HepG2 (cell line): ENCODE measurements around the gene FAM174C. TPM values are rescaled to one million over a fixed set of nuclear protein-coding genes. Genes with fewer than 3 reads are reported as not detected.
A peak's percentile ranks its signal among the peaks of the same experiment; 100 is the strongest.

Experiments used
- ARHGAP35 ChIP-seq: sonication (generic); formaldehyde crosslinking; IDR thresholded peaks from 2 replicates; pipeline ENCODE4 v1.9.0; 2022; ENCODE audit warnings: mild to moderate bottlenecking, inconsistent platforms, moderate library complexity, missing genetic modification reagents, borderline replicate concordance
- BCL3 ChIP-seq: sonication (generic); formaldehyde crosslinking; IDR thresholded peaks from 2 replicates; pipeline ENCODE4 v1.5.1; 2020; ENCODE audit warnings: mild to moderate bottlenecking, missing genetic modification reagents, moderate library complexity
- EEA1 ChIP-seq: sonication (generic); formaldehyde crosslinking; IDR thresholded peaks from 2 replicates; pipeline ENCODE4 v1.5.1; 2020; ENCODE audit warnings: mild to moderate bottlenecking, missing genetic modification reagents, borderline replicate concordance
- GMEB1 ChIP-seq: sonication (generic); formaldehyde crosslinking; IDR thresholded peaks from 2 replicates; pipeline ENCODE4 v1.5.1; 2020; ENCODE audit warnings: missing genetic modification reagents, mild to moderate bottlenecking, borderline replicate concordance
- IRF9 ChIP-seq: sonication (generic); formaldehyde crosslinking; IDR thresholded peaks from 2 replicates; pipeline ENCODE4 v1.8.0; 2022; ENCODE audit warnings: missing genetic modification reagents, mild to moderate bottlenecking, borderline replicate concordance
- MLX ChIP-seq: IDR thresholded peaks from 2 replicates; pipeline ENCODE4 v1.6.1; 2016
- MTA1 ChIP-seq: sonication (generic); formaldehyde crosslinking; IDR thresholded peaks from 2 replicates; pipeline ENCODE4 v1.4.0; 2020; ENCODE audit warnings: missing genetic modification reagents, mild to moderate bottlenecking, borderline replicate concordance
- NFE2L1 ChIP-seq: sonication (generic); formaldehyde crosslinking; IDR thresholded peaks from 2 replicates; pipeline ENCODE4 v1.4.0; 2020; ENCODE audit warnings: missing genetic modification reagents, mild to moderate bottlenecking, borderline replicate concordance
- RXRB ChIP-seq: IDR thresholded peaks from 2 replicates; pipeline ENCODE4 v1.6.1; 2016; ENCODE audit warnings: borderline replicate concordance, missing genetic modification reagents, missing compliant biosample characterization
- SALL1 ChIP-seq: sonication (generic); formaldehyde crosslinking; IDR thresholded peaks from 2 replicates; pipeline ENCODE4 v1.8.0; 2022; ENCODE audit warnings: mild to moderate bottlenecking, missing genetic modification reagents
- SP1 ChIP-seq, 2 experiments: fragments of 450-650 bp in 1 of 2; sonication (generic) in 1 of 2; formaldehyde crosslinking in 1 of 2; IDR thresholded peaks; 2 replicates each; pipeline versions ENCODE4 v1.4.0 to v1.6.1; 2016 to 2020; ENCODE audit warnings: missing genetic modification reagents in 1 of 2
- SRSF1 ChIP-seq: fragments of 200-400 bp; formaldehyde crosslinking; optimal IDR thresholded peaks from 2 replicates; pipeline ENCODE3; 2017; ENCODE audit warnings: mild to moderate bottlenecking, low read depth, low read length, moderate library complexity
- TFE3 ChIP-seq: IDR thresholded peaks from 2 replicates; pipeline ENCODE4 v1.6.1; 2016
- UBTF ChIP-seq: sonication (generic); formaldehyde crosslinking; IDR thresholded peaks from 2 replicates; pipeline ENCODE4 v1.4.0; 2020; ENCODE audit warnings: mild to moderate bottlenecking, missing genetic modification reagents
- ZNF264 ChIP-seq: sonication (generic); formaldehyde crosslinking; IDR thresholded peaks from 2 replicates; pipeline ENCODE4 v1.4.0; 2020; ENCODE audit warnings: missing genetic modification reagents
- ZNF337 ChIP-seq: sonication (generic); formaldehyde crosslinking; IDR thresholded peaks from 2 replicates; pipeline ENCODE4 v1.5.1; 2020; ENCODE audit warnings: missing genetic modification reagents, low read depth, mild to moderate bottlenecking, borderline replicate concordance
- ZNF761 ChIP-seq: sonication (generic); formaldehyde crosslinking; conservative IDR thresholded peaks from 2 replicates; pipeline ENCODE4 v1.4.0; 2020; ENCODE audit warnings: mild to moderate bottlenecking, missing genetic modification reagents
- ZNF768 ChIP-seq: sonication (generic); formaldehyde crosslinking; IDR thresholded peaks from 2 replicates; pipeline ENCODE4 v1.4.0; 2020; ENCODE audit warnings: missing genetic modification reagents
- ZNF772 ChIP-seq: sonication (generic); formaldehyde crosslinking; IDR thresholded peaks from 2 replicates; pipeline ENCODE4 v1.5.0; 2020; ENCODE audit warnings: mild to moderate bottlenecking, missing genetic modification reagents
- polyA plus RNA-seq, 8 experiments: library from polyadenylated mRNA; depleted of rRNA in 3 of 8; stranded (reverse) in 7 of 8; unstranded in 1 of 8; fragments of >200 nt; fragmentation: Illumina TruSeq in 4 of 8; extraction: Trizol in 4 of 8; gene quantifications; 2 replicates each; pipeline versions ENCODE4 v1.2.1 to v1.2.3, GENCODE V29; 2011 to 2016; ENCODE audit warnings: low read depth in 4 of 8, missing spikeins in 1 of 8, mixed read lengths in 1 of 8; ENCODE audit not compliant: insufficient read depth in 1 of 8
- total RNA-seq, 5 experiments: library from RNA; depleted of rRNA; stranded (reverse); fragments of >200 nt; fragmentation: Illumina TruSeq; extraction: Trizol; gene quantifications; 2 replicates each; pipeline ENCODE4 v1.2.3, GENCODE V29; 2016; ENCODE audit warnings: low read depth in 1 of 5

Gene FAM174C
- total and polyA plus RNA-seq, 2 of the 13 experiments (the other 11 are each of a cell fraction or from before 2014, with no cell fraction given) = 19.5 to 31.3 TPM

- TF ChIP-seq ARHGAP35 (CRISPR knock-in tag) (peak; percentile 20; the same call in 1 of the 2 replicates), UBTF (CRISPR knock-in tag) (peak; percentile 45), IRF9 (CRISPR knock-in tag) (peak; percentile 53; the same call in 1 of the 2 replicates), ZNF768 (peak; percentile 9; the same call in 1 of the 2 replicates), GMEB1 (0 out of 2 replicates have a peak, but pooled peaks have one; percentile 9), ZNF337 (CRISPR knock-in tag) (no peak), MLX (CRISPR knock-in tag) (0 out of 2 replicates have a peak, but pooled peaks have one; percentile 28), SP1 (IDR thresholded peaks at IDR 0.05) (no peak), SP1 (CRISPR knock-in tag; IDR thresholded peaks at IDR 0.05) (peak; percentile 37; the same call in 1 of the 2 replicates), BCL3 (0 out of 2 replicates have a peak, but pooled peaks have one; percentile 13), NFE2L1 (CRISPR knock-in tag) (no peak), ZNF772 (CRISPR knock-in tag) (peak; percentile 3; the same call in 1 of the 2 replicates), MTA1 (CRISPR knock-in tag) (peak; percentile 50; the same call in 1 of the 2 replicates), SALL1 (CRISPR knock-in tag) (peak; percentile 48; the same call in 1 of the 2 replicates), RXRB (CRISPR knock-in tag) (peak; percentile 87), TFE3 (CRISPR knock-in tag) (peak; percentile 64; the same call in 1 of the 2 replicates), ZNF761 (no peak), ZNF264 (peak; percentile 51; the same call in 1 of the 2 replicates), SRSF1 (no peak), EEA1 (CRISPR knock-in tag) (no peak)
These were observed 29.7 kb upstream of the FAM174C start (continued) for GRCh38 chr19:1245494-1246264.
